ENCODE data around the gene STXBP5L.

- no peak for TF ChIP-seq HDGF (IDR thresholded peaks at IDR 0.05; ENCODE audit: borderline replicate concordance)
- TF ChIP-seq SP1 (IDR thresholded peaks at IDR 0.05), result no peak
- no peak for TF ChIP-seq ELF4 (IDR thresholded peaks at IDR 0.05)
- no peak for TF ChIP-seq FOXA1 (IDR thresholded peaks at IDR 0.05)
- TF ChIP-seq ARNT (IDR thresholded peaks at IDR 0.05), result no peak
- no peak for TF ChIP-seq BHLHE40 (IDR thresholded peaks at IDR 0.05; ENCODE audit: borderline replicate concordance)
- TF ChIP-seq FOXK2 (IDR thresholded peaks at IDR 0.05), result no peak
- no peak for TF ChIP-seq NFRKB (IDR thresholded peaks at IDR 0.05)
- no peak for TF ChIP-seq TARDBP (IDR thresholded peaks at IDR 0.05)
- no peak for TF ChIP-seq SUZ12 (IDR thresholded peaks at IDR 0.05)
- no peak for TF ChIP-seq PKNOX1 (IDR thresholded peaks at IDR 0.05)
- TF ChIP-seq ZNF384 (IDR thresholded peaks at IDR 0.05), result no peak
- no peak for TF ChIP-seq FOXM1 (IDR thresholded peaks at IDR 0.05; ENCODE audit: borderline replicate concordance)
- no peak for TF ChIP-seq CTBP1 (IDR thresholded peaks at IDR 0.05; ENCODE audit: borderline replicate concordance)
Observed at GRCh38 chr3:121167374-121168139, 259.6 kb downstream of the STXBP5L start.

Measured in HEK293T (cell line).